ENCODE measurements around the gene SLC46A1.

- TF ChIP-seq CTCF (IDR thresholded peaks at IDR 0.05; ENCODE audit: insufficient read depth, low read length, poor library complexity, severe bottlenecking) (no peak), EZH2phosphoT487 (conservative IDR thresholded peaks at IDR 0.05; ENCODE audit: low read length) (no peak)
Measured at GRCh38 chr17:28397275-28397674, 8.7 kb downstream of the SLC46A1 start.
